ENCODE data around the gene BLOC1S1. TPM values are rescaled to one million over a fixed set of nuclear protein-coding genes. Genes with fewer than 3 reads are reported as not detected.

The BLOC1S1 gene
- total and polyA plus RNA-seq, 2 of the 4 experiments (the other 2 are of a cell fraction): 128 to 285 TPM

GRCh38 chr12:55704824-55705718 lies 10.8 kb upstream of the BLOC1S1 start:
- Histone ChIP-seq H3K36me3 (ENCODE audit: control insufficient read depth, insufficient read depth, low read length) (no peaks in the 10 kb centered on the region), H3K4me1 (ENCODE audit: control insufficient read depth, insufficient read depth, low read length) (peaks cover 4% of the 10 kb centered on the region; the same call in 1 of the 2 replicates), H4K20me1 (ENCODE audit: insufficient read depth, low read length) (no peaks in the 10 kb centered on the region), H3K56ac (ENCODE audit: extremely low read depth, insufficient read depth, low read length) (no peak overlapping the region), H3K4me2 (ENCODE audit: low read depth, low read length) (no peak overlapping the region), H3K4me3 (ENCODE audit: insufficient read depth, low read depth, low read length) (no peak overlapping the region), H3K79me1 (ENCODE audit: low read depth in 1 of 2, low read length in 2 of 2) (no peaks in the 10 kb centered on the region), H2BK5ac (ENCODE audit: low read depth, low read length, poor library complexity, severe bottlenecking) (no peak overlapping the region), H2BK120ac (ENCODE audit: low read depth, low read length) (no peak overlapping the region), H3K27me3 (ENCODE audit: control insufficient read depth, insufficient read depth, low read length) (peaks cover 25% of the 10 kb centered on the region), H3K9me1 (ENCODE audit: insufficient read depth, low read length) (no peaks in the 10 kb centered on the region; the same call in 1 of the 2 replicates), H4K91ac (ENCODE audit: insufficient read depth, low read depth, low read length) (no peak overlapping the region), H2BK20ac (ENCODE audit: low read depth, low read length) (no peak overlapping the region), H4K8ac (ENCODE audit: low read depth in 2 of 2, low read length in 2 of 2) (no peak overlapping the region), H3K14ac (replicated peaks; ENCODE audit: low read depth, low read length) (no peak overlapping the region), H3K9ac (ENCODE audit: low read depth, low read length) (no peak overlapping the region), H3K9me3 (ENCODE audit: control insufficient read depth, insufficient read depth, low read length) (no peaks in the 10 kb centered on the region), H3K18ac (ENCODE audit: low read depth, low read length) (no peak overlapping the region), H2AFZ (replicated peaks; ENCODE audit: low read length, poor library complexity) (no peak overlapping the region), H3K4ac (ENCODE audit: low read depth, low read length) (no peak overlapping the region), H2BK15ac (ENCODE audit: low read depth, low read length) (no peak overlapping the region), H3K27ac (ENCODE audit: insufficient read depth, low read length) (no peak overlapping the region), H2AK9ac (replicated peaks; ENCODE audit: low read depth, low read length, poor library complexity) (no peak overlapping the region), H2AK5ac (ENCODE audit: low read depth, low read length) (no peak overlapping the region), H4K5ac (ENCODE audit: low read depth, low read length) (no peak overlapping the region), H3K23ac (ENCODE audit: low read depth, low read length) (no peak overlapping the region)
- POLR2A ChIA-PET (ENCODE audit: unreplicated experiment): no interaction called here
- CTCF ChIA-PET: interaction anchor here (0.6 to 1.2 kb wide), 2 partner anchors 8 to 29 kb away, joined by 3 read pairs; no protein-coding TSS in a partner anchor
- dilution Hi-C loops (cut with HindIII; ENCODE audit: low sequenced_read_pairs, unreplicated experiment) (no loop called here), in situ Hi-C loops (cut with MboI; ENCODE audit: low sequenced_read_pairs) (no loop called here), intact Hi-C loops (cut with micrococcal nuclease) (no loop called here)
- TF ChIP-seq RFX5 (IDR thresholded peaks at IDR 0.05; ENCODE audit: low read depth, low read length) (no peak), BHLHE40 (IDR thresholded peaks at IDR 0.05; ENCODE audit: low read depth, low read length) (no peak), ELK1 (IDR thresholded peaks at IDR 0.05; ENCODE audit: borderline replicate concordance, low read depth, low read length) (no peak), MAZ (IDR thresholded peaks at IDR 0.05; ENCODE audit: borderline replicate concordance, low read depth, low read length) (no peak)
- WGBS, 2 experiments (ENCODE audit: extremely low coverage in 2 of 2, insufficient read length in 1 of 2): 80% methylated on average over 1 of the region's 9 CpGs; no CpG with 5 or more reads in 1 of the 2 experiments
- no TSS peak for BruUV-seq (replicated peaks)
- ATAC-seq (ENCODE audit: low read depth) (no peak), DNase-seq (no peak)

Data from IMR-90 (cell line).